GM23248 (cell line): ENCODE measurements around the gene ERP27.

Experiments used
- EZH2 ChIP-seq: fragments of 200-600 bp; sonication (generic); IDR thresholded peaks from 2 replicates; pipeline ENCODE4 v1.6.1; 2018; ENCODE audit warnings: antibody characterized with exemption, mild to moderate bottlenecking; ENCODE audit not compliant: insufficient read depth, poor library complexity, severe bottlenecking
- EZH2phosphoT487 ChIP-seq: fragments of 200-600 bp; sonication (generic); IDR thresholded peaks from 2 replicates; pipeline ENCODE4 v1.6.1; 2018; ENCODE audit warnings: antibody characterized with exemption, moderate library complexity, mild to moderate bottlenecking, low read depth; ENCODE audit not compliant: insufficient read depth

DNA sequence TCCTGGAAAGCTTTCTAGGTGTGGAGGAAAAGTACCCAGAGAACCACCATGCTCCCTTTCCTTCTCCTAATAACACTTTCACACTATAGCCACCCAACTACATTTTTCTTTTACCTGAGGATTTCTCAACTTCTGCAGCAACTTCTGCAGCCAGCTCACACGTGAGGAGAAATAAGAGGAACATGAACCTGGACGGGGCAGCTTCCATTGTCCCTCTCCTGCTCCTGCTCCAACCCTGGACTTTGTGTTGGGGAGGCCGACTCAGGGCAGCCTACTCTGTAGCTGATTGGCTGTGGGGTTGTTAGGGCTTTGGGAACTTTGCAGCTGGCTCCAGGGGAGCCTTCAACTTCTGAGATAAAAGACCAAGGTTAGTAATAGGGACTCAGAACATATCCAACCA lies at the start of gene ERP27:
- TF ChIP-seq EZH2 (no peak), EZH2phosphoT487 (no peak)
